HG03520 (cell line): Measurements from ENCODE around the gene RDH16.
"Not testable (repeated sequence)": the region's sequence is repeated elsewhere in the genome, so short reads cannot be mapped to it uniquely, and the experiment has no call there.

Experiments used
- ATAC-seq: cut with Tn5 transposase; IDR thresholded peaks from one replicate; pipeline ENCODE4 v1.9.1; 2021; ENCODE audit warnings: mild to moderate bottlenecking, moderate library complexity; ENCODE audit not compliant: unreplicated experiment

RDH16 gene

GRCh38 chr12:56927281-56927680 lies 30.1 kb downstream of the RDH16 start:
- no peak for ATAC-seq

DNA sequence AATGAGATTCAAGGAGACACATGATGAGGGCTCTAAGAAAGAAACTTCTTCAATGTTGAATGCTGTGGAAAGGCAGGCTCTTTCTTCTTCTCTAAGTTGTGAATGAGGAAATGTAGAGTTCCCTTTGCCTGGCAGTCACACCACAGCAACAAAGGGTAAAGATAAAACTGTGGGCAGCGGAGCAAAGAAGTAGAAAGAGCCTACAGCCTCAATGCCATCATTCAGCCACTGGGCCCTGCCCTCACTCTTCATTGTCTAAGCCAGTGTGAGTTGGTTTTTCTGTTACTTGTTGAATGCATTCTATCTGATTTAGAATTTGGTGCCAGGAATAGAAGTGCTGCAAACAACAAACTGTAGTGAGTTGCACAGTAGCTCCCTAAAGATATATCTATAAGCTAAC lies 35.4 kb downstream of the RDH16 start:
- no peak for ATAC-seq

DNA sequence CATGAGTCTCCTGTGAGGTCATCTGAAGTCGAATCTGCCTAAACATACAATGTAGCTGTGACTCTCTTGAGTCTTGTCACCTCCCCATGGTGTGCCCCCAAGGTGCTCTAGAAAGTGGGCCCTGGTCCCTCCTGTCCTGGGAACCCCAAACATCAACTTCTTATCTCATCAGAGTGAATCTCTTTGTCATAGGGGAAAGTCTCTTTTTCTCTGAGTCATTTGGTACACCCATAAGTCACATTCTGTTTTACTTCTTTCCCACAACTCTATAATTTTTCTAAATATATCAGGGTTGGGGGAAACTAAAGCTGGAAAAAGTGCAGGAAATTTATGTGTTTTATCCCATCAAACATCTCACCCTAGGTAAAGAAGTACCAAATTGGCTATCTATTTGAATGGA lies 36.1 kb downstream of the RDH16 start:
- no peak for ATAC-seq

DNA sequence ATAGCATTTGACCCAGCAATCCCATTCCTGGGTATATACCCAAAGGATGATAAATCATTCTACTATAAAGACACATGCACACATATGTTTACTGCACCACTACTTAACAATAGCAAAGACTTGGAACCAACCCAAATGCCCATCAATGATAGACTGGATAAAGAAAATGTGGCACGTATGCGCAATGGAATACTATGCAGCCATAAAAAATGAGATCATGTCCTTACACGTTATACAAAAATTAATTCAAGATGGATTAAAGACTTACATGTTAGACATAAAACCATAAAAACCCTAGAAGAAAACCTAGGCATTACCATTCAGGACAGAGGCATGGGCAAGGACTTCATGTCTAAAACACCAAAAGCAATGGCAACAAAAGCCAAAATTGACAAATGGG lies 39.3 kb downstream of the RDH16 start:
- ATAC-seq: not testable (repeated sequence)

DNA sequence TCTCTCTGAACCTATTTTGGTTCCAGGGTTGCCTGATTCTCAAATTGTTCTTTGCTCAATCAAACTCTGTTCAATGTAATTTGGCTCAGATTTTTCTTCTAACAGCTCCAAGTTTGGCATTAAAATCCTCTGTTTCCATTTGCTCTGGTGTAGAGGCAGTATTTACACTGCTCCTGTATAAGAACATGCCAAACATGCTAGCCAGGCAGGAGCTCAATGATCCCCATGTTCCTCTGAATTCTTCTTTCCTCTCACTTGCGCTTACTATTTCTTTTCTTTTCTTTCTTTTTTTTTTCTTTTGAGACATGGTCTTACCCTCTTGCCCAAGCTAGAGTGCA lies 40.4 kb downstream of the RDH16 start:
- no peak for ATAC-seq

DNA sequence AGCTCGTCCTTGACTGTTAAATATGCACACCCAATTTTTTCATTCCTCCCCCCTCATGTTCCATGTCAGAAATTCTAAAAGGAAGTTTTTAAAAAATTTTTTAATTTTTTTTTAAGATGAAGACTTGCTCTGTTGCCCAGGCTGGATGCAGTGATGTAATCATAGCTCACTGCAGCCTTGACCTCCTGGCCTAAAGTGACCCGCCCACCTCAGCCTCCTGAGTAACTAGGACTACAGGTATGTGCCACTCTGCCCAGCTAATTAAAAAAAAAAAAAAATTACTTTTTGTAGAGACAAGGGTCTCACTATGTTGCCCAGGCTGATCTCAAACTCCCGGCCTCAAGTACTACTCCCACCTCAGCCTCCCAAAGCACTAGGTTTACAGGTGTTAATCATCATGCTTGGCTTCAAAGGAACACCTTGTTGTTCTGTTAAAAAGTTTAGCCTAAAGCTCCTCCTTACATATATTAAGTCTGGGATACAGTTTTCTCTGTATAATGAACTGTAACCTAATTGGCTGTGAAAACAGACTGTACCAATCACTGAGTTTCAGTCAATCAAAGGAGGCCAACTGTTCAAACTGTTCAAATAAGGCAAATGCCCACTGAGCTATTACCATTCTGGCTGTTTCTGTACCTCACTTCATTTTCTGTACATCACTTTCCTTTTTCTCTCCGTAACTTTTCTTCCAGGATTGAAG lies 41.0 kb downstream of the RDH16 start:
- no peak for ATAC-seq

DNA sequence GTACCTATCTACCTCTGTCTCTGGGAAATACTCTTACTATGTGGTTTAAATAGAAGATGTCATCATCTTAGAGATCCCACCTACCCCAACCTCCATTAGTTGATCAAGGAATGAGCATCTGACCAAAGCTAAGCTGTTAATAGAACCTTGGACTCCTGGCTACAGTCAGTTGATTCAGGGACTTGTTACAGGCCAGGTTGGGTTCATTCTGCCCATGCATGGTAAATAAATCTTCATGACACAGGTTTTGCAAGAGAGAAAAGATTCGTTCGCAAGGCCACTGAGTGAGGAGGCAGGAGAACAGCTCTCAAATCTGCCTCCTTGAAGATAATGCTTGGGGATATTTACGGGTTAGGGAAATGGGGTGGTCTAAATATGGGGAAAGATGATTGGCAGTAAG lies 42.7 kb downstream of the RDH16 start:
- no peak for ATAC-seq

GRCh38 chr12:56914256-56914655 lies 43.2 kb downstream of the RDH16 start:
- ATAC-seq: no peak

DNA sequence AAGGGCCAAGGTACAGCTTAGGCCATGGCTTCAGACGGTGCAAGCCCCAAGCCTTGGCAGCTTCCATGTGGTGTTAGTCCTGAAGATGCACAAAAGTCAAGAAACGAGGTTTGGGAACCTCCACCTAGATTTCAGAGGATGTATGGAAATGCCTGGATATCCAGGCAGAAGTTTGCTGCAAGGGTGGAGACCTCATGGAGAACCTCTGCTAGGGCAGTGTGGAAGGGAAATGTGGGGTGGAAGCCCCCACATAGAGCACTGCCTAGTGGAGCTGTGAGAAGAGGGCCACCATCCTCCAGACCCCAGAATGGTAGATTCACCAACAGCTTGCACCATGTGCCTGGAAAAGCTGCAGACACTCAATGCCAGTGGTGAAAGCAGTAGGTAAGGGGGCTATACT lies 48.0 kb downstream of the RDH16 start:
- ATAC-seq: not testable (repeated sequence)

DNA sequence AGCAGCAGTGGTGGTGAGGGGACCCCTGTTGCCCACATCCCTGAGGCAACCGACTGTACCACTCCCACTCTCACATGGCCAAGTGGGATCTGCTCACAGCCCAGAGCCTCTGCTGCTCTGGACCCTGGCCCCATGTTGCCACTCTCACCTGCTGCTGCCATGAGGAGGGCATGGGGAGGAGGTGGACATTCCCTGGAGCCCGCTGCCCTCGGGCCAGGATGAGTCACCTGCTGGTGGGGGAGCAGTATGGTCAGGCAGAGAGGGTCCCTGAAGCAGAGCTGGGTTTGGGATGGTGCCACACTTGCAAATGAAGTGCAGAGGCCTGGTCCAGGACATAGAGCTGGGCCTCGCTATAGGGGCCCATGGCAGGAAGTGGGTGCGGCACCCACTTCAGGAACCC lies 49.3 kb downstream of the RDH16 start:
- no peak for ATAC-seq

- no peak for ATAC-seq
Observed at GRCh38 chr12:56905852-56906251, 51.6 kb downstream of the RDH16 start.

DNA sequence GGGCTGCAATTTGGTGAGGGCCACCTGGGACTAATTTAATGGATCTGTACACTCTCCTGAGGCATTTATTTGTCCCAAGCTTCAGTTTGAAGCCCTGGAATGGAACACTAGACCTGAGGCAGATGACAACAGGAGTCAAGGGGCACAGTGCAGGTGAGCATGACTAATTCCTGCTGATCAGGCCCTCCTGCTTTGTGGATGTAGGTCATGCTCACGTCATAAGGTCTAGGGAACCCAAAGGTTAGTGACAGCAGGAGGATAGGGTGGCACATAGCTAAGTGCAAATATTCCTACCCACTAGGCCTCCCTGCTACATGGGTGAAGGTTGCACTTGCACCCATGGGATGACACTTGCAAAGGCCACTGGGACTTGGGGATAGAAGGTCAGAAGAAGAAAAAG lies 54.0 kb downstream of the RDH16 start:
- no peak for ATAC-seq
